ENCODE measurements around the gene KCNH1. TPM values are rescaled to one million over a fixed set of nuclear protein-coding genes. Genes with fewer than 3 reads are reported as not detected.

KCNH1 gene
- polyA plus RNA-seq, 1 experiment, result 3.5 TPM

DNA sequence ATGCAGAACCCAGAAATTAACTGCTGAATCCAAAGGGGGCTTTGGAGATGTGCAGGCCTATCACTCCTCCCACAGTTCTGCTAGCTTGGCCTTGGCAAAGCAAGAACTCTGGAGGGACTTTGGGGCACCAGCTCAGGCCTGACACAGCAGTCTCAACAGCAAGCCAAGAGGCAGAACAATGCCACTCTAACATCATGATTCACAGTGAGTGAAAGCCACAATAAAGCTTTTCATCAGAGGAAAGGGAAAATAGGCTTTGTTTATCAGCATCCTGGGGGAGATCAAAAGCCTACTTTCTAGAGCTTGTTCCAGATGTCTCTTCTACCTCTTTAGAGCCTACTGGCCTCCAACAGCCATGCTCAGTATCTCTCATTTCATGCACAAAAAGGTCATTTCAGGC is 283.4 kb downstream of the KCNH1 start:
- TF ChIP-seq, protein P1, sequence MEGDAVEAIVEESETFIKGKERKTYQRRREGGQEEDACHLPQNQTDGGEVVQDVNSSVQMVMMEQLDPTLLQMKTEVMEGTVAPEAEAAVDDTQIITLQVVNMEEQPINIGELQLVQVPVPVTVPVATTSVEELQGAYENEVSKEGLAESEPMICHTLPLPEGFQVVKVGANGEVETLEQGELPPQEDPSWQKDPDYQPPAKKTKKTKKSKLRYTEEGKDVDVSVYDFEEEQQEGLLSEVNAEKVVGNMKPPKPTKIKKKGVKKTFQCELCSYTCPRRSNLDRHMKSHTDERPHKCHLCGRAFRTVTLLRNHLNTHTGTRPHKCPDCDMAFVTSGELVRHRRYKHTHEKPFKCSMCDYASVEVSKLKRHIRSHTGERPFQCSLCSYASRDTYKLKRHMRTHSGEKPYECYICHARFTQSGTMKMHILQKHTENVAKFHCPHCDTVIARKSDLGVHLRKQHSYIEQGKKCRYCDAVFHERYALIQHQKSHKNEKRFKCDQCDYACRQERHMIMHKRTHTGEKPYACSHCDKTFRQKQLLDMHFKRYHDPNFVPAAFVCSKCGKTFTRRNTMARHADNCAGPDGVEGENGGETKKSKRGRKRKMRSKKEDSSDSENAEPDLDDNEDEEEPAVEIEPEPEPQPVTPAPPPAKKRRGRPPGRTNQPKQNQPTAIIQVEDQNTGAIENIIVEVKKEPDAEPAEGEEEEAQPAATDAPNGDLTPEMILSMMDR (IDR thresholded peaks at IDR 0.05; ENCODE audit: insufficient read depth, low read depth, low read length), result no peak
- no peaks in the 10 kb centered on the region for H3K36me3 ChIP-seq (ENCODE audit: control insufficient read depth, insufficient read depth, low read length)
- POLR2A ChIA-PET, result no interaction called here
- H3K4me3 ChIP-seq (ENCODE audit: low read depth, low read length), result no peak overlapping the region
- no peak for DNase-seq (ENCODE audit: low read depth)
- no peaks in the 10 kb centered on the region for H3K27me3 ChIP-seq (ENCODE audit: control insufficient read depth, insufficient read depth, low read length)
- CTCF ChIA-PET, result interaction anchor here (0.6 kb wide), 1 partner anchor 9 kb away, joined by 4 read pairs; no protein-coding TSS in a partner anchor

GRCh38 chr1:210848474-210848873 is 285.5 kb downstream of the KCNH1 start:
- Histone ChIP-seq H3K36me3 (ENCODE audit: control insufficient read depth, insufficient read depth, low read length) (no peaks in the 10 kb centered on the region), H3K27me3 (ENCODE audit: control insufficient read depth, insufficient read depth, low read length) (no peaks in the 10 kb centered on the region), H3K4me3 (ENCODE audit: low read depth, low read length) (no peak overlapping the region)
- ChIA-PET CTCF (no interaction called here), POLR2A (no interaction called here)
- DNase-seq (ENCODE audit: low read depth), result no peak
- TF ChIP-seq, protein P1 (IDR thresholded peaks at IDR 0.05; ENCODE audit: insufficient read depth, low read depth, low read length), result no peak

- Histone ChIP-seq H3K36me3 (ENCODE audit: control insufficient read depth, insufficient read depth, low read length) (no peaks in the 10 kb centered on the region), H3K4me3 (ENCODE audit: low read depth, low read length) (no peak overlapping the region), H3K27me3 (ENCODE audit: control insufficient read depth, insufficient read depth, low read length) (no peaks in the 10 kb centered on the region)
- TF ChIP-seq, protein P1 (IDR thresholded peaks at IDR 0.05; ENCODE audit: insufficient read depth, low read depth, low read length), result no peak
- CTCF ChIA-PET, result interaction anchor here (1.4 kb wide), 1 partner anchor 292 kb away, joined by 4 read pairs; the partner anchor contains the start of gene KCNH1
- POLR2A ChIA-PET, result no interaction called here
- no peak for DNase-seq (ENCODE audit: low read depth)
Measured at GRCh38 chr1:210841926-210842625, 291.9 kb downstream of the KCNH1 start.

- H3K4me3 ChIP-seq (ENCODE audit: low read depth, low read length), result no peak overlapping the region
Measured at GRCh38 chr1:210830034-210831028, 303.6 kb downstream of the KCNH1 start.

More at GRCh38 chr1:210830034-210831028, 303.6 kb downstream of the KCNH1 start:
- POLR2A ChIA-PET, result interaction anchor here (0.6 kb wide), 1 partner anchor 202 kb away, joined by 3 read pairs; no protein-coding TSS in a partner anchor
- H3K27me3 ChIP-seq (ENCODE audit: control insufficient read depth, insufficient read depth, low read length), result no peaks in the 10 kb centered on the region
- no peak for DNase-seq (ENCODE audit: low read depth)
- CTCF ChIA-PET, result interaction anchor here (1.4 kb wide), 1 partner anchor 13 kb away, joined by 4 read pairs; no protein-coding TSS in a partner anchor
- TF ChIP-seq, protein P1 (IDR thresholded peaks at IDR 0.05; ENCODE audit: insufficient read depth, low read depth, low read length), result no peak
- no peaks in the 10 kb centered on the region for H3K36me3 ChIP-seq (ENCODE audit: control insufficient read depth, insufficient read depth, low read length)

Measured in BJ (cell line).